Activated naive CD8-positive, alpha-beta T cell treated with anti-CD3 and anti-CD28 coated beads, Interleukin-2, amount 10 ng/mL, durations not matched to agents 7 days and 5 days (primary cell): ENCODE results near the gene TAF4. TPM values are rescaled to one million over a fixed set of nuclear protein-coding genes. Genes with fewer than 3 reads are reported as not detected.
"Not testable (repeated sequence)": the region's sequence is repeated elsewhere in the genome, so short reads cannot be mapped to it uniquely, and the experiment has no call there.

Experiments used
- ATAC-seq: fragments of 150-1000 bp; cut with Tn5 transposase; one replicate; pipeline ENCODE4 v1.10.0; 2021; ENCODE audit warnings: low read depth, moderate library complexity
- POLR2A ChIA-PET: fragments of 350-600 bp; sonication (Branson Sonifier 250); formaldehyde crosslinking; loops from one replicate; lab custom pipeline; 2021; ENCODE audit warnings: antibody characterized with exemption; lab: Charles Lee
- DNase-seq: peaks from one replicate; pipeline ENCODE4 v3.0.0; 2021
- H3K27ac Mint-ChIP-seq: one replicate; pipeline ENCODE4 v1.8.0; 2022; ENCODE audit warnings: mild to moderate bottlenecking, mixed read lengths
- H3K27me3 Mint-ChIP-seq: one replicate; pipeline ENCODE4 v1.8.0; 2022; ENCODE audit warnings: mild to moderate bottlenecking, moderate library complexity, mixed read lengths
- H3K36me3 Mint-ChIP-seq: one replicate; pipeline ENCODE4 v1.8.0; 2021; ENCODE audit warnings: mild to moderate bottlenecking, mixed read lengths
- H3K4me1 Mint-ChIP-seq: one replicate; pipeline ENCODE4 v1.8.0; 2021; ENCODE audit warnings: mixed read lengths
- H3K4me3 Mint-ChIP-seq: one replicate; pipeline ENCODE4 v1.8.0; 2022; ENCODE audit warnings: mild to moderate bottlenecking, moderate library complexity, mixed read lengths
- H3K9me3 Mint-ChIP-seq: one replicate; pipeline ENCODE4 v1.8.0; 2021; ENCODE audit warnings: mixed read lengths
- total RNA-seq, 2 experiments: library from RNA; stranded (reverse); gene quantifications; one replicate each; pipeline ENCODE4 v1.2.3, GENCODE V29; 2021

TAF4 gene
- total RNA-seq, 2 experiments from 2014 or later, result 22.6 to 23.8 TPM

DNA sequence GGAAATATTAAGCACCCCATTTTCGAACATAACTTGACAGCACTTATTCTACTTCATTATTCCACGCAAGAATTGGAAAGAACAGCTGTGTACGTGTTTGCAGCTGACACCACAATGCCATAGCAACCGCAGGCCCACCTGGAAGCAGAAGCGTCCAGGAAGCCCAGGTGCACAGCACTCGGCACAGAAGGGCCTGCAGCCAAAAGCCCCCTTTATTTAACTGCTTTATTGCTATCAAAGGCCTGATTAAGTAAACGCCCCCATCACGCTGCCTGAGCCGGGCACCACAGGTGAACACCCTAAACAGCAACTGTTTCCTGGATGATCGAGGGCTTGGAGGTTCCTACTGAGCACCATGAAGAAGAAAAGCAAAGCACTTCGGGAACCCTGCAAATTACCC lies 6.3 kb downstream of the TAF4 start:
- Mint-ChIP-seq H3K36me3 (peaks cover 2% of the 10 kb centered on the region), H3K27ac (no peak overlapping the region), H3K9me3 (no peaks in the 10 kb centered on the region), H3K27me3 (no peaks in the 10 kb centered on the region), H3K4me3 (no peak overlapping the region), H3K4me1 (peaks cover 24% of the 10 kb centered on the region)
- POLR2A ChIA-PET, result no interaction called here
- no peak for ATAC-seq
- DNase-seq, result no peak

DNA sequence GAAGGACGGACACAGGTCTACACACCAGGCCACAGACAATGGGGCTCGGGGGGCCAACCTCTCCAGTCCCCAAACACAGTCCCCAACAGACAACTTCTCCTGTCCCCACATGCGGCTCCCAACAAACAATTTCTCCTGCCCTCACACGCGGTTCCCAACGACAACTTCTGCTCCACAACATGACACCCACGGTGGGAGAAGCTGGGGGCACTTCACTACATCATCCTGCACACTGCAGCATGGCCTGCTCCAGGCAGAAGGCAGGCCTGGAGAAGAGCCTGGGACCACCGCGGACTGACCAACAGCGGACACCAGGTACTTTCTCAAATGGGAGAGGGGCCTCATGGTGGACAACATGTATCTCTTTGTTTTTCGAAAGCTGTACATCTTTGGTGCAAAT lies 6.7 kb downstream of the TAF4 start:
- no peaks in the 10 kb centered on the region for H3K9me3 Mint-ChIP-seq
- no peak for ATAC-seq
- H3K27me3 Mint-ChIP-seq, result no peaks in the 10 kb centered on the region
- DNase-seq, result no peak
- no peak overlapping the region for H3K4me3 Mint-ChIP-seq
- H3K27ac Mint-ChIP-seq, result no peak overlapping the region
- H3K36me3 Mint-ChIP-seq, result peaks cover 2% of the 10 kb centered on the region
- POLR2A ChIA-PET, result no interaction called here
- peaks cover 24% of the 10 kb centered on the region for H3K4me1 Mint-ChIP-seq

DNA sequence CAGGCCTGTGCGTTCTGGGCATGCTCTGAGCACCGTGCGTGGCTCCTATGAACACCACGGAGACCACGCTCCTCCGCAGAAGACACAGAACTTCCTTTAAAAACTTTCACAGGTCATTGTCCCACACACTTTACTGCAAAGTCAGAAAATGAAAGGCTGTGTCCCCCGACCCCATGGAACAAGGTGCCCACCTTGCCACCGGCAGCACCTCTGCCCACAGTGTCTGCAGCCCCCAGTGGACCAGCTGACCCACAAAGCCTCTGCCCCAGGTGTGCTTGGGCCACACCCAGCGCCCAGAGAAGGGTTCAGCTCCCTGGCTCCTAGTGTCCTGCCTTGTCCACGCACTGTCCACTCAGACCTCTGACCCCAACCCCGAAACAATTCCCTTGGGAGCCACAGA lies 8.7 kb downstream of the TAF4 start:
- no peaks in the 10 kb centered on the region for H3K27me3 Mint-ChIP-seq
- ATAC-seq (no peak), DNase-seq (no peak)
- H3K4me1 Mint-ChIP-seq, result peaks cover 23% of the 10 kb centered on the region
- H3K9me3 Mint-ChIP-seq, result no peaks in the 10 kb centered on the region
- no peak overlapping the region for H3K27ac Mint-ChIP-seq
- POLR2A ChIA-PET, result no interaction called here
- H3K4me3 Mint-ChIP-seq, result no peak overlapping the region
- peaks cover 2% of the 10 kb centered on the region for H3K36me3 Mint-ChIP-seq

DNA sequence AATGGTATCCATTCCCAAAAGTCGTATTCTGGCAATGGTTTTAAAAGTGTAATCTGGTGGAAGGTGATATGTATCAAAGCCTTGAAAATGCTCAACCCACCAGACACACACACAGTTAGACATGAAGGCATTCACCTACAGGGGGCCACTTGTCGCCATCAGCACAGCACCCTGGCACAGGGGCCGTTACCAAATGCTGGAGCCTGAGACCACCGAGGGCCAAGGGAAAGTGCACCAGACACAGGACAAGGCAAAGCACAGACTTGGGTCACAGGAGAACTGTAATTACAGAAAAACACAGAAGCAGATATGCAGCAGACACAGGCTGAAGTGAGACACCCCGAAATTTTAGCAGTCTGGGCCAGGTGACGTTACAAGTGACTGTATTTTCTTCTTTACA lies 9.3 kb downstream of the TAF4 start:
- ATAC-seq (no peak), DNase-seq (no peak)
- Mint-ChIP-seq H3K9me3 (no peaks in the 10 kb centered on the region), H3K36me3 (no peaks in the 10 kb centered on the region), H3K4me1 (peaks cover 20% of the 10 kb centered on the region), H3K27ac (no peak overlapping the region), H3K4me3 (no peak overlapping the region), H3K27me3 (no peaks in the 10 kb centered on the region)
- POLR2A ChIA-PET, result no interaction called here

DNA sequence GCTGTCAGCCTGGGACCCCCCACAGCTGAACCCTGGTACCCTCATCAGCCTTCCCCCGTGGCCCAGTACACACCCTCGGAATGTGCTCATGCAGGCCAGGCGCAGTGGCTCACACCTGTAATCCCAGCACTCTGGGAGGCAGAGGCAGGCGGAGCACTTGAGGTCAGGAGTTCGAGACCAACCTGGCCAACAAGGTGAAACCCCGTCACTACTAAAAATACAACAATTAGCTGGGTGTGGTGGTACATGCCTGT lies 9.9 kb downstream of the TAF4 start:
- H3K27ac Mint-ChIP-seq, POLR2A ChIA-PET, H3K36me3 Mint-ChIP-seq, H3K27me3 Mint-ChIP-seq, ATAC-seq, DNase-seq, H3K9me3 Mint-ChIP-seq, H3K4me3 Mint-ChIP-seq: not testable (repeated sequence)
- peaks cover 20% of the 10 kb centered on the region for H3K4me1 Mint-ChIP-seq

DNA sequence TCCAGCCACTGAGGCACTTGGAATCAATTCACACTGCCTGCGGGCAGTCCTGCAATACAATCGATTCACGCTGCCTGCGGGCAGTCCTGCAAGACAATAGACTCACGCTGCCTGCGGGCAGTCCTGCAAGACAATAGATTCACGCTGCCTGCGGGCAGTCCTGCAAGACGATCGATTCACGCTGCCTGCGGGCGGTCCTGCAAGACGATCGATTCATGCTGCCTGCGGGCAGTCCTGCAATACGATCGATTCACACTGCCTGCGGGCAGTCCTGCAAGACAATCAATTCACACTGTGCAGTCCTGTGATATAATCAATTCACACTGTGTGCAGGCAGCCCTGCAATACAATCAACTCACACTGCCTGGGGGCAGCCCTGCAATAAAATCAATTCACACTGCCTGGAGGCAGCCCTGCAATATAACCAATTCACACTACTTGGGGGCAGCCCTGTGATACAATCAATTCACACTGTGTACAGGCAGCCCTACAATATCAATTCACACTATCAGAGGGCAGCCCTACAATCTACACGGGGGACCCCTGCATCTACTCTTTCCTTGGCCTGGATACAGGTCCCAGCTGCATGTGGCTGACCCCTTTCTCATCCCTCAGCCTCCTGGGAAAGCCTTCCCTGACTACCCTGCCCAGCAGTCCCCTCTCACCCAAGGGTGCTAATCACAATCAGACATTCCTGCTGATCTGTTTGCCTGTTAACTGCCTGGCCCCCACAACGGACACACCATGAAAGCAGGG lies 10.4 kb downstream of the TAF4 start:
- H3K27ac Mint-ChIP-seq, result no peak overlapping the region
- ATAC-seq (no peak), DNase-seq (no peak)
- POLR2A ChIA-PET, result no interaction called here
- H3K27me3 Mint-ChIP-seq, result no peaks in the 10 kb centered on the region
- no peaks in the 10 kb centered on the region for H3K36me3 Mint-ChIP-seq
- H3K4me1 Mint-ChIP-seq, result peaks cover 17% of the 10 kb centered on the region
- H3K4me3 Mint-ChIP-seq, result no peak overlapping the region
- H3K9me3 Mint-ChIP-seq, result no peaks in the 10 kb centered on the region

DNA sequence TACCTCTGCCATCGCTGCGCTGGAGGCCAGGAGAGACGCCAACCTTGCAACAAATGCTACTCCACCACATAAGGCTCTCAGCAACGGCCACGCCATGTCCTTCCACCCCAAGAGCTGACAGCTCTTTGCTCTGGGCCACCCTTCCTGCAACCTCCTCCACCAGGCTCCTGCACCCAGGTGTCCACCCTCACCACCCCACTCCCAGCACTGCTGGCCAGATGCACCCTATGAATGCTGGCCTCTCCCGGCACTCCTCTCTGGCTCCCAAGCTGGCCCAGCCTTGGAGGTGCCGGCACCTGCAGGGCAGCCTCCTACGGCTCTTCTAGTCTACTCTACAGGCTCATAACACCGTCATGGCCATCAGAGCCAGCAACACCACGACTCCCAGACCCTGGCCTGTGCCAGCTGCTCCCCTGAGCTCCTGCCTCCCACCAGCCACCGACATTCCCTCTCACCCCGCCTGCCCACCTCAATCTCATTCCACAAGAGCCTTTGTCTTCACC lies 11.2 kb downstream of the TAF4 start:
- POLR2A ChIA-PET, result no interaction called here
- Mint-ChIP-seq H3K27ac (no peak overlapping the region), H3K4me3 (no peak overlapping the region), H3K36me3 (no peaks in the 10 kb centered on the region), H3K4me1 (peaks cover 17% of the 10 kb centered on the region), H3K9me3 (no peaks in the 10 kb centered on the region), H3K27me3 (no peaks in the 10 kb centered on the region)
- no peak for ATAC-seq
- DNase-seq, result no peak

DNA sequence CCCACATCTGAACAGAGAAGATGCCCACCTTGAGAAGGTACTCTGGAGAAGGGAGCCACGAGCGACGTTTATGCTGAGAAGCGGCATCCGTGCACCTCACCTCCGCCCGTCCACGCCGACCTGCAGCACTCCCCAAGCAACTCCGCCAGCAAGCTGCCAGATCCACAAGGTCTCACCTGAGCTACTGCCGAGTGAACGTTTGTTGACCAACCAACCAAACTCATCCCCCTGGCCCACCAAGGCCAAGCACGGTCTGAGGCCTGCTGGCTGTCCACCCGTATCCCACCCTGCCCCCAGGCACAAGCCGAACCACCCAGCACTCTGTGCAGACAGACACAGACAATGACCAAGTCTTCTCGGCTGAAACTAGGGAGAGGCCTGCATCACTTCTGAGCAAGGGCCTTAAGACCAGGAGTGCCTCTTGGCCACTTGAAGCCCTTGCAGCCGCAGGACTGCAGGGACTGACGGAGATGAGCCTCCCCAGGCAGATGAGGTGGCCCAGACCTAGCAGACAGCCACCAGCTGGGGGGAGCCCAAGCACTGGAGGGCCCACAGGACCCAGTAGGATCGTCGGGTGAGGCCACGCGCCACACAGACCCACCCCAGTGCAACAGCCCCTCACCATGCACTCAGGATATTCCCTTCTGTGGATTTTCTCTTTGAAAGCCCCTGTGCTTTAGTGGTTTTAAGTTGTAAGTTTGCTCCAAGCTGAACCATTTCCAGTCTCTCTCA lies 12.1 kb downstream of the TAF4 start:
- peaks cover 13% of the 10 kb centered on the region for H3K4me1 Mint-ChIP-seq

DNA sequence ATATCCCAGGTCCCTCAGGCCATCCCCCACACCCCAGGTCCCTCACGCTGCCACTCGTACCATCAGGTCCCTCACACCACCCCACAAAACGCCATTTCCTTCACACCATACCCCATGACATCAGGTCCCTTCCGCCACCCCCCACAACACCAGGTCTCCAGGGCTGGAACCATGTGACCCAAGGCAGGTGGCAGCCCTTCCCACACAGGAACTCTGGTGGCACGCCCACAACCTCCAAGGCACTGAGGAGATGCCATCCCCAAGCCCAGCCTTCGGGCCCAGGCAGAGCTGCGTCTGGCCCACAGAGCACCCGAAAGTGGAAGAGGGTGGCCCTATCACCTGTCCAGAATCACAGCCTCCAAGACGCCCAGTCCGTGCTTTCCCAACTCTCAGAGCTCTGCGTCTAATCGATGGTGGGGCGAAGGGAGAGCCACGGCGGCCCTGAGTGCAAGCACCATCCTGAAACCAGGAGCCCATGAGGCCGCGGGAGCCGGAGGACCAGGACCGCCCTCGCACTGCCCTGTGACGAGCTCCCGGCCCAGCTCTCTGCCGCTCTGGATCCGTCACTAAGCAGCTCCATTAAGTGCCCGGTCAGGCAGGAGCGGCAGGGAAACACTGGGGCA lies 12.7 kb downstream of the TAF4 start:
- POLR2A ChIA-PET, result interaction anchor here (0.7 kb wide), 1 partner anchor 814 kb away, joined by 3 read pairs; no protein-coding TSS in a partner anchor
- Mint-ChIP-seq H3K4me3 (no peak overlapping the region), H3K36me3 (no peaks in the 10 kb centered on the region), H3K27me3 (no peaks in the 10 kb centered on the region), H3K27ac (no peak overlapping the region), H3K9me3 (no peaks in the 10 kb centered on the region), H3K4me1 (peaks cover 13% of the 10 kb centered on the region)
- ATAC-seq, result no peak
- no peak for DNase-seq

More for the DNA sequence above, 12.1 kb downstream of the TAF4 start:
- H3K4me3 Mint-ChIP-seq, result no peak overlapping the region
- no peaks in the 10 kb centered on the region for H3K27me3 Mint-ChIP-seq
- no peaks in the 10 kb centered on the region for H3K9me3 Mint-ChIP-seq
- POLR2A ChIA-PET, result no interaction called here
- DNase-seq (no peak), ATAC-seq (no peak)
- no peaks in the 10 kb centered on the region for H3K36me3 Mint-ChIP-seq
- H3K27ac Mint-ChIP-seq, result no peak overlapping the region

DNA sequence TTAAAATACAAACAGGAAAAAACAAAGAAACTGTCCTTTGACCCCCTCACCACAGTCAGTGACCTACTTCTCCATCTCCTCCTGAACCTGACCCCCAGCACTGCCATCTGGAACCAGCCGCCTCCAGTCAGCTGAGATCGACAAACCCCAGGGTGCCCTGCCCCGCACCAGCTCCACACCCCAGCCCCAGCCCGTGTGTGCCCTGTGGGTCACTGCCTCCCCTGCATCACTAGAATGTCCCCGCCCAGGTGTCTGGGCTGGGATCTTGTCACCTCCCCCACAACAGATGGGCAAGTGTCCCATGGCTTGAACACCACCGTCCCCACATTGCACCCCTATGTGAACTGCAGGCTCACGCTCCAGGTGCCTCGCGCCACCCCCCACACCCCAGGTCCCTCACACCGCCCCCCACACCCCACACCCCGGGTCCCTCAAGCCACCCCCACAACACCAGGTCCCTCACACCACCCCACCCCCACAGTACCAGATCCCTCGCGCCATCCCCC lies 13.3 kb downstream of the TAF4 start:
- Mint-ChIP-seq H3K4me3 (no peak overlapping the region), H3K4me1 (peaks cover 13% of the 10 kb centered on the region), H3K27me3 (no peaks in the 10 kb centered on the region), H3K36me3 (no peaks in the 10 kb centered on the region), H3K9me3 (no peaks in the 10 kb centered on the region), H3K27ac (no peak overlapping the region)
- no peak for ATAC-seq
- POLR2A ChIA-PET, result interaction anchor here (0.7 kb wide), 1 partner anchor 815 kb away, joined by 3 read pairs; no protein-coding TSS in a partner anchor
- no peak for DNase-seq

DNA sequence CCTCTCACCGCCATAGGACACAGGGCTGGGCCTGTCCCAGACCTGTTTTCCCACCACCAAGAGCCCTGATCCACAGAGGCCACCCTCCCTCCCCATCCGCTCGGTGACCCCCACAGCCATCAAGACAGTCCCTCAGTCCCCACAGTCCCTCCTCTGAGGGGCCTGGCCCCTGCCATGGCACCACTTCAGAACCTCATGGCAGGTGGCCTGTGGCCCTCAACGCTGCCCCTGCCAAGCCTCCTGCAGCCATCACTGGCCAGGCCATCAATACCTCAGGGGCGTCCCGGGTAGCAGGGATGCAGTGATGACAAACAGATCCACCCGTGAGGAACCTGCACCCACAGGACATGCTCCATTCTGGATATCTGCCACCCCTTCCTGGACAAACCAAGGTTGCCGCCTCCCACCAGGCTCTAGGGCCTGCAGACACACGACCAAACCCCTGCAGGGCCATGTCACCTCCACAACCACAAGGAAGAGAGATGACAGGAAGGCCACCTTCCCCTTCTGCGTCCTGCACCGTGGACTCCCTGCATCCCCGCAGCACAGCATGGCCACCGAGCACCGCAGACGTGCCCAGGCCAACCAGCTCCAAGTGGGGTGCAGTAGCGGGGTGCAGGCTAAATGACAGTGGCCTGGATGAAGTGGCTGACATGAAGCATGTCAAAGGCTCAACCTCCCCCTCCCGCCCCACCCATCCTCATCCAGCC lies 14.0 kb downstream of the TAF4 start:
- Mint-ChIP-seq H3K9me3 (no peaks in the 10 kb centered on the region), H3K4me3 (no peak overlapping the region), H3K4me1 (peaks cover 6% of the 10 kb centered on the region), H3K27me3 (no peaks in the 10 kb centered on the region), H3K27ac (no peak overlapping the region), H3K36me3 (no peaks in the 10 kb centered on the region)
- DNase-seq (no peak), ATAC-seq (no peak)
- POLR2A ChIA-PET, result no interaction called here

DNA sequence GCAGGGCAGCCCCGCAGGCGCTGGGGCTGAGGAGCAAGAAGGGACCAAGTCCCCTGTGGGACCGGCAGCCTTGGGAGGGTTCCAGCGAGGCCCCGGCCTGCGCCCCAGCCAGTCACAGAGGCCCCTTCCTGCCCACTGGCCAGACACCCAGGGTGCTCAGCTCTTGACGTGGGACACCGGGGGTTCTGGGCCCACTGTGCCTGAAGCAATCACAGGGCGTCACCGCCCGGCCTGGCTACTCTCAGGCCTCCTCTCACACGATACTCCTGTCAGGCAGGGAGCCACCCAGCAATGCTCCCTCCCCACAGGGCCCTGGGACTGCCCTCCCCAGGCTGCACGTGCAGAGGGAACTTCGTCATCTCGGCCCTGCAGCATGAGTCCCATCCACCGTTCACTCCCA lies 14.5 kb downstream of the TAF4 start:
- ATAC-seq (no peak), DNase-seq (no peak)
- H3K4me3 Mint-ChIP-seq, result no peak overlapping the region
- POLR2A ChIA-PET, result no interaction called here
- H3K4me1 Mint-ChIP-seq, result peaks cover 3% of the 10 kb centered on the region
- H3K36me3 Mint-ChIP-seq, result no peaks in the 10 kb centered on the region
- no peaks in the 10 kb centered on the region for H3K9me3 Mint-ChIP-seq
- H3K27me3 Mint-ChIP-seq, result no peaks in the 10 kb centered on the region
- H3K27ac Mint-ChIP-seq, result no peak overlapping the region
